Fibroblast of skin of abdomen (primary cell): ENCODE results near the gene ELP4.
"Not testable (repeated sequence)": the region's sequence is repeated elsewhere in the genome, so short reads cannot be mapped to it uniquely, and the experiment has no call there.

ENCODE experiments used
- DNase-seq: peaks from one replicate; pipeline ENCODE4 v3.0.0-alpha.2; 2013

The ELP4 gene

GRCh38 chr11:31542862-31543261 is 33.3 kb downstream of the ELP4 start:
- DNase-seq, result no peak

- no peak for DNase-seq
Observed at GRCh38 chr11:31555938-31556337, 46.4 kb downstream of the ELP4 start.

- DNase-seq, result no peak
Observed at GRCh38 chr11:31558001-31558400, 48.4 kb downstream of the ELP4 start.

- DNase-seq, result no peak
Observed at GRCh38 chr11:31560842-31561476, 51.4 kb downstream of the ELP4 start.

- not testable (repeated sequence) for DNase-seq
Observed at GRCh38 chr11:31564517-31564916, 55.0 kb downstream of the ELP4 start.

- DNase-seq, result not testable (repeated sequence)
Observed at GRCh38 chr11:31574133-31574532, 64.6 kb downstream of the ELP4 start.

GRCh38 chr11:31575764-31576163 is 66.2 kb downstream of the ELP4 start:
- not testable (repeated sequence) for DNase-seq

- DNase-seq, result not testable (repeated sequence)
Observed at GRCh38 chr11:31579412-31579811, 69.8 kb downstream of the ELP4 start.

GRCh38 chr11:31582697-31583096 is 73.1 kb downstream of the ELP4 start:
- DNase-seq, result no peak

- DNase-seq, result no peak
Observed at GRCh38 chr11:31598454-31598853, 88.9 kb downstream of the ELP4 start.

GRCh38 chr11:31601635-31602282 is 92.2 kb downstream of the ELP4 start:
- DNase-seq, result no peak

GRCh38 chr11:31606893-31607292 is 97.3 kb downstream of the ELP4 start:
- no peak for DNase-seq

GRCh38 chr11:31607914-31608313 is 98.3 kb downstream of the ELP4 start:
- no peak for DNase-seq

- no peak for DNase-seq
Observed at GRCh38 chr11:31608995-31609394, 99.4 kb downstream of the ELP4 start.

- no peak for DNase-seq
Observed at GRCh38 chr11:31610544-31610943, 101.0 kb downstream of the ELP4 start.

- DNase-seq, result no peak
Observed at GRCh38 chr11:31617246-31617645, 107.7 kb downstream of the ELP4 start.

GRCh38 chr11:31619980-31620379 is 110.4 kb downstream of the ELP4 start:
- no peak for DNase-seq

- no peak for DNase-seq
Observed at GRCh38 chr11:31620434-31620833, 110.9 kb downstream of the ELP4 start.

- DNase-seq, result no peak
Observed at GRCh38 chr11:31625868-31626267, 116.3 kb downstream of the ELP4 start.

GRCh38 chr11:31628111-31628510 is 118.5 kb downstream of the ELP4 start:
- DNase-seq, result no peak

GRCh38 chr11:31636983-31637382 is 127.4 kb downstream of the ELP4 start:
- DNase-seq, result no peak

- no peak for DNase-seq
Observed at GRCh38 chr11:31640611-31641010, 131.0 kb downstream of the ELP4 start.

- peak; percentile 23 for DNase-seq
Observed at GRCh38 chr11:31641477-31642062, 132.0 kb downstream of the ELP4 start.

- DNase-seq, result peak; percentile 78
Observed at GRCh38 chr11:31643857-31644256, 134.3 kb downstream of the ELP4 start.
